Ishikawa (cell line): ENCODE measurements around the gene MEIS3.

Source experiments
- CEBPB ChIP-seq: IDR thresholded peaks from 2 replicates; pipeline ENCODE4 v1.6.1; 2012
- EGR1 ChIP-seq: IDR thresholded peaks from 2 replicates; pipeline ENCODE4 v1.6.1; 2012
- EP300 ChIP-seq: IDR thresholded peaks from 2 replicates; pipeline ENCODE4 v1.6.1; 2012; ENCODE audit warnings: borderline replicate concordance
- FOXM1 ChIP-seq: IDR thresholded peaks from 2 replicates; pipeline ENCODE4 v1.6.1; 2012; ENCODE audit warnings: low read depth, borderline replicate concordance
- NFIC ChIP-seq: IDR thresholded peaks from 2 replicates; pipeline ENCODE4 v1.6.1; 2012
- RAD21 ChIP-seq: IDR thresholded peaks from 2 replicates; pipeline ENCODE4 v1.6.1; 2012; ENCODE audit warnings: low read depth
- TAF1 ChIP-seq: IDR thresholded peaks from 2 replicates; pipeline ENCODE4 v1.6.1; 2012; ENCODE audit warnings: low read depth, mild to moderate bottlenecking
- TCF12 ChIP-seq: IDR thresholded peaks from 2 replicates; pipeline ENCODE4 v1.6.1; 2012; ENCODE audit warnings: low read depth
- YY1 ChIP-seq: IDR thresholded peaks from 2 replicates; pipeline ENCODE4 v1.6.1; 2012; ENCODE audit warnings: low read depth
- ZBTB7A ChIP-seq: IDR thresholded peaks from 2 replicates; pipeline ENCODE4 v1.6.1; 2012; ENCODE audit warnings: low read depth
- TF ChIP-seq, protein P1 (sequence below): IDR thresholded peaks from 2 replicates; pipeline ENCODE4 v1.6.1; 2012; ENCODE audit warnings: low read depth, mild to moderate bottlenecking
- TF ChIP-seq, protein P2 (sequence below): IDR thresholded peaks from 2 replicates; pipeline ENCODE4 v1.6.1; 2012

DNA sequence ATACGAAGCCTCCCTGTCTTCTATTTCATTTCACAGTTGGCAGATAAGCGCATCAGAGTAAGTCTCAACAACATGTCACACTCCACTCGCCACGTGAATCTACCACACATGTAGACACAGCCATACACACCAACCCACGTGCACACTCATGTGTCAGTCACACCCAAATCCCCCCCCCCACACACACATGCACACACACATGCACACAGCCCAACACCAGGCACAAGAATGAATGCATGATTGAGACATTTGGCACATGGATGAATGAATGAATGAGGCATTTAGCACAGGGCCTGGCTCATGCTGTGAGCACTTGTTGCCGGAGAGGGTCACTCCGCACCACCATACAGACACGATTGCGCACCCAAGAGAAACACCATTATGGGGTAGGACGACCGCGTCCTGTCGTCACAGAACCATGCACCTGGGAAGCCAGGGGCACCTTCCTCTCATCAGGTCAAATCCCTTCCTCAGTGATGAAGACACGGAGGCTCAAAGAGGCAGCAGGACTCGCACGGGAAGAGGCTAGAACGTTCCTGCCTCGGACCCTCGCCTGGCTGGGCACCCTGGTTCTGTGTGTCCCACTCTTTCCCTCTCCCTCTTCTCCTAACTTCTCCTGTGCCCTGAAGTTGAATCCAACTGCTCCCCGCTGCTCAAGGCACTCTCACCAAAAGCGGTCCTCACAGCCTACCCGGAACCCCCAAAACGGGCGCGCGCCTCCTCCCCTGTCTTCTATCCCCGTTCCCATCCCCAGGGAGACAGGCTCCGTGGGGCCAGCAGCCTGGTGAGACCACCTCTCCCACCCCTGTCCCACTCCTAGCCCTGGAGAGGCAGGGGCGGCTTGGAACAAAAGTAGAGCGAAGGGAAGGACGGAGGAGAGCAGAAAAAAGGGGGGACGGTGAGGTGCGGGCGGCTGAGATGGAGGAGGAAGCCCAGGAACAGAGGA, 1.3 kb downstream of the MEIS3 start:
- TF ChIP-seq, protein P1, sequence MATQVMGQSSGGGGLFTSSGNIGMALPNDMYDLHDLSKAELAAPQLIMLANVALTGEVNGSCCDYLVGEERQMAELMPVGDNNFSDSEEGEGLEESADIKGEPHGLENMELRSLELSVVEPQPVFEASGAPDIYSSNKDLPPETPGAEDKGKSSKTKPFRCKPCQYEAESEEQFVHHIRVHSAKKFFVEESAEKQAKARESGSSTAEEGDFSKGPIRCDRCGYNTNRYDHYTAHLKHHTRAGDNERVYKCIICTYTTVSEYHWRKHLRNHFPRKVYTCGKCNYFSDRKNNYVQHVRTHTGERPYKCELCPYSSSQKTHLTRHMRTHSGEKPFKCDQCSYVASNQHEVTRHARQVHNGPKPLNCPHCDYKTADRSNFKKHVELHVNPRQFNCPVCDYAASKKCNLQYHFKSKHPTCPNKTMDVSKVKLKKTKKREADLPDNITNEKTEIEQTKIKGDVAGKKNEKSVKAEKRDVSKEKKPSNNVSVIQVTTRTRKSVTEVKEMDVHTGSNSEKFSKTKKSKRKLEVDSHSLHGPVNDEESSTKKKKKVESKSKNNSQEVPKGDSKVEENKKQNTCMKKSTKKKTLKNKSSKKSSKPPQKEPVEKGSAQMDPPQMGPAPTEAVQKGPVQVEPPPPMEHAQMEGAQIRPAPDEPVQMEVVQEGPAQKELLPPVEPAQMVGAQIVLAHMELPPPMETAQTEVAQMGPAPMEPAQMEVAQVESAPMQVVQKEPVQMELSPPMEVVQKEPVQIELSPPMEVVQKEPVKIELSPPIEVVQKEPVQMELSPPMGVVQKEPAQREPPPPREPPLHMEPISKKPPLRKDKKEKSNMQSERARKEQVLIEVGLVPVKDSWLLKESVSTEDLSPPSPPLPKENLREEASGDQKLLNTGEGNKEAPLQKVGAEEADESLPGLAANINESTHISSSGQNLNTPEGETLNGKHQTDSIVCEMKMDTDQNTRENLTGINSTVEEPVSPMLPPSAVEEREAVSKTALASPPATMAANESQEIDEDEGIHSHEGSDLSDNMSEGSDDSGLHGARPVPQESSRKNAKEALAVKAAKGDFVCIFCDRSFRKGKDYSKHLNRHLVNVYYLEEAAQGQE = no peak
- TF ChIP-seq, protein P2, sequence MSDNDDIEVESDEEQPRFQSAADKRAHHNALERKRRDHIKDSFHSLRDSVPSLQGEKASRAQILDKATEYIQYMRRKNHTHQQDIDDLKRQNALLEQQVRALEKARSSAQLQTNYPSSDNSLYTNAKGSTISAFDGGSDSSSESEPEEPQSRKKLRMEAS = no peak
- no peak for TF ChIP-seq TAF1
- TF ChIP-seq FOXM1 = no peak
- TF ChIP-seq YY1 = no peak
- TF ChIP-seq CEBPB = no peak
- TF ChIP-seq EP300 = no peak
- TF ChIP-seq NFIC = no peak
- TF ChIP-seq ZBTB7A = no peak
- no peak for TF ChIP-seq RAD21
- TF ChIP-seq TCF12 = no peak
- no peak for TF ChIP-seq EGR1
